HL-60 (cell line): Measurements from ENCODE around the gene JMJD7.

Experiments
- DNase-seq, 2 experiments: peaks; one replicate each; pipeline ENCODE4 v3.0.0-alpha.2; 2010 to 2020; ENCODE audit warnings: low read depth in 1 of 2, low spot score in 1 of 2
- H3K27ac ChIP-seq: fragments of 250-450 bp; sonication (Bioruptor Pico); replicated peaks from 2 replicates; pipeline ENCODE4 v1.5.1; 2020; ENCODE audit warnings: mild to moderate bottlenecking, moderate library complexity
- H3K27me3 ChIP-seq: fragments of 250-450 bp; sonication (Bioruptor Pico); 2 replicates; pipeline ENCODE4 v1.5.1; 2021; ENCODE audit warnings: mild to moderate bottlenecking, moderate library complexity; ENCODE audit not compliant: insufficient read depth, poor library complexity, severe bottlenecking
- H3K4me3 ChIP-seq: replicated peaks from 2 replicates; pipeline ENCODE4 v1.5.1; 2011; ENCODE audit warnings: mild to moderate bottlenecking, control low read depth, low read length; ENCODE audit not compliant: insufficient read depth
- GABPA ChIP-seq: IDR thresholded peaks from 2 replicates; pipeline ENCODE4 v1.6.1; 2012; ENCODE audit warnings: low read depth
- POLR2AphosphoS5 ChIP-seq: IDR thresholded peaks from 2 replicates; pipeline ENCODE4 v1.6.1; 2012; ENCODE audit warnings: low read depth
- SPI1 ChIP-seq: IDR thresholded peaks from 2 replicates; pipeline ENCODE4 v1.6.1; 2012; ENCODE audit warnings: low read depth, mild to moderate bottlenecking, borderline replicate concordance
- TF ChIP-seq, protein P1 (sequence below): IDR thresholded peaks from one replicate; pipeline ENCODE4 v1.5.1; 2011; ENCODE audit warnings: low read length, control low read depth, inconsistent platforms; ENCODE audit not compliant: insufficient read depth
- TF ChIP-seq, protein P2 (sequence below): IDR thresholded peaks from 2 replicates; pipeline ENCODE4 v1.6.1; 2012; ENCODE audit warnings: low read depth; ENCODE audit not compliant: insufficient replicate concordance

Gene JMJD7

DNA sequence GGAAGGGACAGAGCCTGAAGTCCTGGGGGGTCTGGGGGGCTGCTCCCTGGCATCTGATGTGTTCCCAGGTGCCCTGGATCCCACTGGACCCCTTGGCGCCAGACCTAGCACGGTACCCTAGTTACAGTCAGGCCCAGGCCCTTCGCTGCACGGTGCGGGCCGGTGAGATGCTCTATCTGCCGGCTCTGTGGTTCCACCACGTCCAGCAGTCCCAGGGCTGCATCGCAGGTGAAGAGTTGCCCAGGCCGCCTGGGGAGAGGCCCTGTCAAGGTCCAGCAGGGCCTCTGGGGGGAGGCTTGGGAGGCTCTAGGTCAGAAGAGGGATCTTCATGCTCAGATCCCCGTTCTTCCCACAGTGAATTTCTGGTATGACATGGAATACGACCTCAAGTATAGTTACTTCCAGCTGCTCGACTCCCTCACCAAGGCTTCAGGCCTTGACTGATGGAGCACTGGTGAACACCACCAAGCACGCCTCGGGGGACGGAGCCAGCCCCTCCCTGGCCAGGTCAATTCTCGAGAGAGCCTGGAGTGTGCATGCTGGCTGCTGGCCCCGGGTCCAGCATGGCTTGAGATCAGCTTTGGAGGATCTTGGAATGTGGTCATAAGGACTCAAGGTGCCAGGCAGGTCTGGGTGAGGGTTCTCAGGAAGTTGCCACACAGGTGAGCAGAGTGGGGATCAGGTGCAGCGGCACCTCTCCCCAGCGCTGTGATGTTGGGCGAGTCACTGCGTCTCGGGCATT lies 9.0 kb downstream of the JMJD7 start:
- H3K27ac ChIP-seq: no peak overlapping the region
- DNase-seq: no peak
- no peaks in the 10 kb centered on the region for H3K27me3 ChIP-seq
- no peak for TF ChIP-seq GABPA
- TF ChIP-seq, protein P1, sequence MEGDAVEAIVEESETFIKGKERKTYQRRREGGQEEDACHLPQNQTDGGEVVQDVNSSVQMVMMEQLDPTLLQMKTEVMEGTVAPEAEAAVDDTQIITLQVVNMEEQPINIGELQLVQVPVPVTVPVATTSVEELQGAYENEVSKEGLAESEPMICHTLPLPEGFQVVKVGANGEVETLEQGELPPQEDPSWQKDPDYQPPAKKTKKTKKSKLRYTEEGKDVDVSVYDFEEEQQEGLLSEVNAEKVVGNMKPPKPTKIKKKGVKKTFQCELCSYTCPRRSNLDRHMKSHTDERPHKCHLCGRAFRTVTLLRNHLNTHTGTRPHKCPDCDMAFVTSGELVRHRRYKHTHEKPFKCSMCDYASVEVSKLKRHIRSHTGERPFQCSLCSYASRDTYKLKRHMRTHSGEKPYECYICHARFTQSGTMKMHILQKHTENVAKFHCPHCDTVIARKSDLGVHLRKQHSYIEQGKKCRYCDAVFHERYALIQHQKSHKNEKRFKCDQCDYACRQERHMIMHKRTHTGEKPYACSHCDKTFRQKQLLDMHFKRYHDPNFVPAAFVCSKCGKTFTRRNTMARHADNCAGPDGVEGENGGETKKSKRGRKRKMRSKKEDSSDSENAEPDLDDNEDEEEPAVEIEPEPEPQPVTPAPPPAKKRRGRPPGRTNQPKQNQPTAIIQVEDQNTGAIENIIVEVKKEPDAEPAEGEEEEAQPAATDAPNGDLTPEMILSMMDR: no peak
- TF ChIP-seq SPI1: no peak
- no peak for TF ChIP-seq POLR2AphosphoS5
- TF ChIP-seq, protein P2, sequence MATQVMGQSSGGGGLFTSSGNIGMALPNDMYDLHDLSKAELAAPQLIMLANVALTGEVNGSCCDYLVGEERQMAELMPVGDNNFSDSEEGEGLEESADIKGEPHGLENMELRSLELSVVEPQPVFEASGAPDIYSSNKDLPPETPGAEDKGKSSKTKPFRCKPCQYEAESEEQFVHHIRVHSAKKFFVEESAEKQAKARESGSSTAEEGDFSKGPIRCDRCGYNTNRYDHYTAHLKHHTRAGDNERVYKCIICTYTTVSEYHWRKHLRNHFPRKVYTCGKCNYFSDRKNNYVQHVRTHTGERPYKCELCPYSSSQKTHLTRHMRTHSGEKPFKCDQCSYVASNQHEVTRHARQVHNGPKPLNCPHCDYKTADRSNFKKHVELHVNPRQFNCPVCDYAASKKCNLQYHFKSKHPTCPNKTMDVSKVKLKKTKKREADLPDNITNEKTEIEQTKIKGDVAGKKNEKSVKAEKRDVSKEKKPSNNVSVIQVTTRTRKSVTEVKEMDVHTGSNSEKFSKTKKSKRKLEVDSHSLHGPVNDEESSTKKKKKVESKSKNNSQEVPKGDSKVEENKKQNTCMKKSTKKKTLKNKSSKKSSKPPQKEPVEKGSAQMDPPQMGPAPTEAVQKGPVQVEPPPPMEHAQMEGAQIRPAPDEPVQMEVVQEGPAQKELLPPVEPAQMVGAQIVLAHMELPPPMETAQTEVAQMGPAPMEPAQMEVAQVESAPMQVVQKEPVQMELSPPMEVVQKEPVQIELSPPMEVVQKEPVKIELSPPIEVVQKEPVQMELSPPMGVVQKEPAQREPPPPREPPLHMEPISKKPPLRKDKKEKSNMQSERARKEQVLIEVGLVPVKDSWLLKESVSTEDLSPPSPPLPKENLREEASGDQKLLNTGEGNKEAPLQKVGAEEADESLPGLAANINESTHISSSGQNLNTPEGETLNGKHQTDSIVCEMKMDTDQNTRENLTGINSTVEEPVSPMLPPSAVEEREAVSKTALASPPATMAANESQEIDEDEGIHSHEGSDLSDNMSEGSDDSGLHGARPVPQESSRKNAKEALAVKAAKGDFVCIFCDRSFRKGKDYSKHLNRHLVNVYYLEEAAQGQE: no peak
- H3K4me3 ChIP-seq: no peak overlapping the region

DNA sequence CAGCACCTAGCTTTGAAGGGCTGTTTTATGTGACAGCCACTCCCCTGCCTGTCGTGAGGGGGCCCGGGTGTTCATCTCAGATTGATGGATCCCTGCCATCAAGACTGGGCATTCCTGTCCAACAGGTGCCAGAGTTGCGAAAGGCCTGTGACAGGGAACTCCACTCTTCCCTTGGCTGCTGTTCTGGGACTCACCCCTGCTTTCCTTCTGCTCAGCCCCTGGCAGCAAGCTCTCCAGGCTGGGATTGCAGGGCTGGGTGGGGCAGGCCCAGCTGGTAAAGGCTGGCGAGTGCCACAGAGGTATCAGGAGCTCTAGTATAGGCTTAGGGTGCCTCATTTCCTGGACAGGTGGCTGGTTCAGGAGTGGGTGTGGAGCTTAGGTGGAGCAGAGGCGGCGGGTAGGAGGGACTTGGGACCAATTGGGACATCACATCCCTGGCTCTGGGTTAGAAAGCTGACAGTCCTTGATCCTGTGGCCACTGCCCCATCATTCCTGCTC lies 10.6 kb downstream of the JMJD7 start, which contains the start of gene PLA2G4B:
PLA2G4B (plus strand) TSS at position 448 of the 498 bp plus-strand sequence. CDS start 67 bp downstream, outside the sequence.
- no peak within 1 kb of the TSS for H3K27ac ChIP-seq
- TF ChIP-seq SPI1: no peak
- TF ChIP-seq, protein P2: no peak
- TF ChIP-seq, protein P1: no peak
- no peak for TF ChIP-seq GABPA
- no peak for TF ChIP-seq POLR2AphosphoS5
- no peak within 1 kb of the TSS for H3K4me3 ChIP-seq
- no peak for DNase-seq
- H3K27me3 ChIP-seq: no peaks in the 10 kb centered on the region

DNA sequence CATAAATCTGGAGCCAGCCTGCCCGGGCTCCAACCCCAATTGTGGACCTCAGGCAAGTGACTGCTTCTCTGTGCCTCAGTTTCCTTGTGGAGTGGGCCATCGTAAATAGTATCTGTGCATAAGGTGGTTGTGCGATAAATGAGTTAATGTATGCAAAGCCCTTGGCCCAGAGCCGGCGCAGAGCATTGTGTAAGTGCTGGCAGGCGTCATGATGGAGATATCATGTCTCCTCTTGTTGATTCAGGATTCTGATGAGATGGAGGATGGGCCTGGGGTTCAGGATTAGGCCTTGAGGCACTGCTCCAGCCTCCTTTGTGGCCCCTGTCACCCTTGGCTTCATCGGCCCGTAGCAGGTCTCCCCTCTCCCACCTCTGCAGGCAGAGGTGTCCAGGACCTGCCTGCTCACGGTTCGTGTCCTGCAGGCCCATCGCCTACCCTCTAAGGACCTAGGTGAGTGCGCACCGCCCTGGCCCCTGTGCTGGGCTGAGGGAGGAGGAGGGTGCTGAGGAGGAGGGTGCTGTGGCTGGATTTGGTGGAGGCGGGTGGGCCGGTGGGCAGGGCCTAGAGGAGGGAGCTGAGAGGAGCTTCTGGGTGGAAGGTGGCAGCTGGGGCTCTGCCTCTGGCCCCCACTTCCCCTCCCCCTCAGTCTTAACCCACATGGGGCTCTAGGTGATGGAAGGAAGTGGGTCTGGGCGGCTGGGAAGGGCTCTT lies 12.0 kb downstream of the JMJD7 start:
- no peak overlapping the region for H3K27ac ChIP-seq

More for the DNA sequence above, 12.0 kb downstream of the JMJD7 start:
- no peaks in the 10 kb centered on the region for H3K27me3 ChIP-seq
- TF ChIP-seq, protein P2: no peak
- TF ChIP-seq, protein P1: no peak
- TF ChIP-seq GABPA: no peak
- TF ChIP-seq POLR2AphosphoS5: no peak
- no peak for TF ChIP-seq SPI1
- no peak for DNase-seq
- H3K4me3 ChIP-seq: no peak overlapping the region
